ENCODE results near the gene EFCAB11. TPM values are rescaled to one million over a fixed set of nuclear protein-coding genes. Genes with fewer than 3 reads are reported as not detected.

Gene EFCAB11
- total RNA-seq, 2 donors from 2014 or later, result 8.2 to 9.6 TPM

GRCh38 chr14:89797148-89797547 is 157.4 kb downstream of the EFCAB11 start:
- DNase-seq (ENCODE audit: low spot score), result no peak
- 72% methylated on average over 5 of the region's 5 CpGs for WGBS
- H3K27me3 ChIP-seq (replicated peaks; ENCODE audit: insufficient read depth), result no peaks in the 10 kb centered on the region
- H3K36me3 ChIP-seq, result no peaks in the 10 kb centered on the region
- TF ChIP-seq POLR2AphosphoS5 (IDR thresholded peaks at IDR 0.05) (no peak), POLR2A (IDR thresholded peaks at IDR 0.05) (no peak), CTCF (IDR thresholded peaks at IDR 0.05) (no peak)
- no peak overlapping the region for H3K27ac ChIP-seq
- no peaks in the 10 kb centered on the region for H3K9me3 ChIP-seq
- H3K4me1 ChIP-seq (replicated peaks), result no peaks in the 10 kb centered on the region
- H3K4me3 ChIP-seq, result no peak overlapping the region
- intact Hi-C loops (cut with DNase I), result no loop called here

GRCh38 chr14:89794096-89794495 is 160.4 kb downstream of the EFCAB11 start:
- Histone ChIP-seq H3K27me3 (replicated peaks; ENCODE audit: insufficient read depth) (no peaks in the 10 kb centered on the region), H3K27ac (no peak overlapping the region), H3K4me1 (replicated peaks) (no peaks in the 10 kb centered on the region), H3K9me3 (no peaks in the 10 kb centered on the region), H3K4me3 (no peak overlapping the region), H3K36me3 (no peaks in the 10 kb centered on the region)
- WGBS, result 91% methylated on average over 3 of the region's 3 CpGs
- DNase-seq (ENCODE audit: low spot score), result no peak
- no peak for TF ChIP-seq POLR2AphosphoS5 (IDR thresholded peaks at IDR 0.05)
- TF ChIP-seq POLR2A (IDR thresholded peaks at IDR 0.05), result no peak
- TF ChIP-seq CTCF (IDR thresholded peaks at IDR 0.05), result no peak
- intact Hi-C loops (cut with DNase I), result no loop called here

GRCh38 chr14:89793367-89793716 is 161.2 kb downstream of the EFCAB11 start:
- Histone ChIP-seq H3K9me3 (no peaks in the 10 kb centered on the region), H3K4me1 (replicated peaks) (no peaks in the 10 kb centered on the region), H3K27ac (no peak overlapping the region), H3K27me3 (replicated peaks; ENCODE audit: insufficient read depth) (no peaks in the 10 kb centered on the region), H3K4me3 (no peak overlapping the region), H3K36me3 (no peaks in the 10 kb centered on the region)
- DNase-seq (ENCODE audit: low spot score), result no peak
- whole genome bisulfite sequencing, result 74% methylated on average over 2 of the region's 2 CpGs
- intact Hi-C loops (cut with DNase I), result no loop called here
- TF ChIP-seq POLR2A (IDR thresholded peaks at IDR 0.05) (no peak), POLR2AphosphoS5 (IDR thresholded peaks at IDR 0.05) (no peak), CTCF (IDR thresholded peaks at IDR 0.05) (no peak)

- H3K9me3 ChIP-seq, result no peaks in the 10 kb centered on the region
- H3K36me3 ChIP-seq, result no peaks in the 10 kb centered on the region
- TF ChIP-seq POLR2A (IDR thresholded peaks at IDR 0.05) (no peak), CTCF (IDR thresholded peaks at IDR 0.05) (no peak), POLR2AphosphoS5 (IDR thresholded peaks at IDR 0.05) (no peak)
- intact Hi-C loops (cut with DNase I), result no loop called here
- no peak overlapping the region for H3K27ac ChIP-seq
- 52% methylated on average over 12 of the region's 12 CpGs for WGBS
- no peaks in the 10 kb centered on the region for H3K4me1 ChIP-seq (replicated peaks)
- no peak overlapping the region for H3K4me3 ChIP-seq
- DNase-seq (ENCODE audit: low spot score), result no peak
- H3K27me3 ChIP-seq (replicated peaks; ENCODE audit: insufficient read depth), result no peaks in the 10 kb centered on the region
Observed at GRCh38 chr14:89792489-89793366, 161.8 kb downstream of the EFCAB11 start.

- H3K27me3 ChIP-seq (replicated peaks; ENCODE audit: insufficient read depth), result no peaks in the 10 kb centered on the region
- no peaks in the 10 kb centered on the region for H3K36me3 ChIP-seq
- DNase-seq (ENCODE audit: low spot score), result no peak
- intact Hi-C loops (cut with DNase I), result no loop called here
- 96% methylated on average over 4 of the region's 4 CpGs for WGBS
- no peaks in the 10 kb centered on the region for H3K9me3 ChIP-seq
- no peaks in the 10 kb centered on the region for H3K4me1 ChIP-seq (replicated peaks)
- no peak overlapping the region for H3K4me3 ChIP-seq
- no peak for TF ChIP-seq POLR2A (IDR thresholded peaks at IDR 0.05)
- TF ChIP-seq CTCF (IDR thresholded peaks at IDR 0.05), result no peak
- no peak overlapping the region for H3K27ac ChIP-seq
Observed at GRCh38 chr14:89787525-89787924, 167.0 kb downstream of the EFCAB11 start.
